Mesendoderm (in vitro differentiated cells): ENCODE measurements around the gene AFF2.

Source experiments
- DNase-seq: peaks from one replicate; pipeline ENCODE4 v3.0.0; 2013
- H2AK5ac ChIP-seq: 2 replicates; pipeline ENCODE4 v1.6.1; 2013; ENCODE audit warnings: low read length, inconsistent platforms
- H2BK120ac ChIP-seq: 2 replicates; pipeline ENCODE4 v1.6.1; 2013; ENCODE audit warnings: low read depth, mild to moderate bottlenecking, low read length, moderate library complexity, mixed read lengths
- H2BK15ac ChIP-seq: replicated peaks from 2 replicates; pipeline ENCODE4 v1.6.1; 2013; ENCODE audit warnings: low read depth, mild to moderate bottlenecking, moderate library complexity
- H2BK5ac ChIP-seq: 2 replicates; pipeline ENCODE4 v1.6.1; 2013; ENCODE audit warnings: low read length, inconsistent platforms
- H3K18ac ChIP-seq: 2 replicates; pipeline ENCODE4 v1.6.1; 2013; ENCODE audit warnings: mild to moderate bottlenecking, low read length, mixed read lengths
- H3K23ac ChIP-seq: one replicate; pipeline ENCODE4 v1.6.1; 2013; ENCODE audit warnings: low read length
- H3K27ac ChIP-seq: 2 replicates; pipeline ENCODE4 v1.5.1; 2013; ENCODE audit warnings: low read depth, mild to moderate bottlenecking, inconsistent platforms, low read length, moderate library complexity
- H3K27me3 ChIP-seq: 2 replicates; pipeline ENCODE4 v1.6.1; 2013; ENCODE audit warnings: low read length, control low read depth, mild to moderate bottlenecking, inconsistent platforms; ENCODE audit not compliant: insufficient read depth, poor library complexity
- H3K36me3 ChIP-seq: 2 replicates; pipeline ENCODE4 v1.6.1; 2013; ENCODE audit warnings: low read length, inconsistent platforms; ENCODE audit not compliant: control insufficient read depth, insufficient read depth
- H3K4ac ChIP-seq: one replicate; pipeline ENCODE4 v1.6.1; 2013; ENCODE audit warnings: low read depth, mild to moderate bottlenecking, low read length, moderate library complexity
- H3K4me1 ChIP-seq: 2 replicates; pipeline ENCODE4 v1.6.1; 2013; ENCODE audit warnings: low read depth, low read length, inconsistent platforms; ENCODE audit not compliant: control insufficient read depth
- H3K4me2 ChIP-seq: 2 replicates; pipeline ENCODE4 v1.6.1; 2013; ENCODE audit warnings: low read length
- H3K4me3 ChIP-seq: 2 replicates; pipeline ENCODE4 v1.5.1; 2013; ENCODE audit warnings: mild to moderate bottlenecking, low read length
- H3K56ac ChIP-seq: one replicate; pipeline ENCODE4 v1.6.1; 2013; ENCODE audit warnings: low read length
- H3K79me1 ChIP-seq: 2 replicates; pipeline ENCODE4 v1.6.1; 2013; ENCODE audit warnings: low read length, inconsistent platforms
- H3K79me2 ChIP-seq: 2 replicates; pipeline ENCODE4 v1.6.1; 2013; ENCODE audit warnings: mild to moderate bottlenecking, low read length; ENCODE audit not compliant: control insufficient read depth, insufficient read depth
- H3K9ac ChIP-seq: 2 replicates; pipeline ENCODE4 v1.6.1; 2013; ENCODE audit warnings: low read length, inconsistent platforms
- H4K5ac ChIP-seq: one replicate; pipeline ENCODE4 v1.6.1; 2013; ENCODE audit warnings: low read length
- H4K8ac ChIP-seq: one replicate; pipeline ENCODE4 v1.6.1; 2013; ENCODE audit warnings: low read depth, mild to moderate bottlenecking, control low read depth, low read length, moderate library complexity
- WGBS: extraction: QIAGEN DNeasy Blood & Tissue Kit; methylation state at CpG from one replicate; pipeline ENCODE4 v1.1.7; 2013; ENCODE audit warnings: low lambda C conversion rate, missing lambda C conversion rate; ENCODE audit not compliant: insufficient coverage; ENCODE audit errors: extremely low coverage; 5-methylcytosine and 5-hydroxymethylcytosine counted together

AFF2 gene

GRCh38 chrX:148915474-148915873, 415.1 kb downstream of the AFF2 start:
- Histone ChIP-seq H3K27ac (no peak overlapping the region), H3K79me1 (no peaks in the 10 kb centered on the region), H4K5ac (no peak overlapping the region), H3K4me2 (no peak overlapping the region), H4K8ac (no peak overlapping the region), H2BK15ac (no peak overlapping the region), H2BK120ac (no peak overlapping the region), H3K36me3 (no peaks in the 10 kb centered on the region), H3K9ac (no peak overlapping the region), H3K18ac (no peak overlapping the region), H3K4ac (no peak overlapping the region), H3K56ac (no peak overlapping the region), H3K27me3 (no peaks in the 10 kb centered on the region), H3K23ac (no peak overlapping the region), H2BK5ac (no peak overlapping the region), H3K4me1 (no peaks in the 10 kb centered on the region), H3K4me3 (no peak overlapping the region), H3K79me2 (no peaks in the 10 kb centered on the region), H2AK5ac (no peak overlapping the region)
- WGBS, result no CpG with 5 or more reads among the region's 5 CpGs
- no peak for DNase-seq

GRCh38 chrX:148917441-148917840, 417.0 kb downstream of the AFF2 start:
- no CpG with 5 or more reads among the region's 4 CpGs for WGBS

GRCh38 chrX:148923631-148924030, 423.2 kb downstream of the AFF2 start:
- WGBS, result no CpG with 5 or more reads among the region's 2 CpGs
- no peak overlapping the region for H3K4me2 ChIP-seq
- DNase-seq, result no peak

More at GRCh38 chrX:148917441-148917840, 417.0 kb downstream of the AFF2 start:
- no peak overlapping the region for H3K4ac ChIP-seq
- no peak overlapping the region for H4K8ac ChIP-seq
- no peak overlapping the region for H3K18ac ChIP-seq
- no peak for DNase-seq
- H3K79me1 ChIP-seq, result no peaks in the 10 kb centered on the region
- H4K5ac ChIP-seq, result no peak overlapping the region
- H3K4me2 ChIP-seq, result no peak overlapping the region
- no peak overlapping the region for H3K56ac ChIP-seq
- H3K27ac ChIP-seq, result no peak overlapping the region
- H3K79me2 ChIP-seq, result no peaks in the 10 kb centered on the region
- H3K4me1 ChIP-seq, result no peaks in the 10 kb centered on the region
- H2BK15ac ChIP-seq, result no peak overlapping the region
- H2BK120ac ChIP-seq, result no peak overlapping the region
- H3K36me3 ChIP-seq, result no peaks in the 10 kb centered on the region
- no peak overlapping the region for H3K23ac ChIP-seq
- H3K27me3 ChIP-seq, result no peaks in the 10 kb centered on the region
- H3K4me3 ChIP-seq, result no peak overlapping the region
- no peak overlapping the region for H2BK5ac ChIP-seq
- no peak overlapping the region for H3K9ac ChIP-seq
- H2AK5ac ChIP-seq, result no peak overlapping the region

GRCh38 chrX:148926371-148926770, 426.0 kb downstream of the AFF2 start:
- Histone ChIP-seq H3K27ac (no peak overlapping the region), H4K8ac (no peak overlapping the region), H4K5ac (no peak overlapping the region), H3K27me3 (no peaks in the 10 kb centered on the region), H3K4me1 (no peaks in the 10 kb centered on the region), H3K4ac (no peak overlapping the region), H3K79me1 (no peaks in the 10 kb centered on the region), H3K56ac (no peak overlapping the region), H2BK120ac (no peak overlapping the region), H2BK5ac (no peak overlapping the region), H3K36me3 (no peaks in the 10 kb centered on the region), H3K23ac (no peak overlapping the region), H3K18ac (no peak overlapping the region), H2BK15ac (no peak overlapping the region), H3K9ac (no peak overlapping the region), H2AK5ac (no peak overlapping the region), H3K4me3 (no peak overlapping the region), H3K4me2 (no peak overlapping the region), H3K79me2 (no peaks in the 10 kb centered on the region)
- WGBS, result no CpG with 5 or more reads among the region's 4 CpGs
- DNase-seq, result no peak

More at GRCh38 chrX:148923631-148924030, 423.2 kb downstream of the AFF2 start:
- H2AK5ac ChIP-seq, result no peak overlapping the region
- H3K79me2 ChIP-seq, result no peaks in the 10 kb centered on the region
- no peaks in the 10 kb centered on the region for H3K79me1 ChIP-seq
- no peak overlapping the region for H3K4me3 ChIP-seq
- H2BK5ac ChIP-seq, result no peak overlapping the region
- H4K8ac ChIP-seq, result no peak overlapping the region
- no peak overlapping the region for H4K5ac ChIP-seq
- H2BK15ac ChIP-seq, result no peak overlapping the region
- no peak overlapping the region for H3K9ac ChIP-seq
- no peak overlapping the region for H3K18ac ChIP-seq
- no peak overlapping the region for H2BK120ac ChIP-seq
- no peak overlapping the region for H3K27ac ChIP-seq
- H3K36me3 ChIP-seq, result no peaks in the 10 kb centered on the region
- no peaks in the 10 kb centered on the region for H3K4me1 ChIP-seq
- no peak overlapping the region for H3K4ac ChIP-seq
- H3K27me3 ChIP-seq, result no peaks in the 10 kb centered on the region
- no peak overlapping the region for H3K56ac ChIP-seq
- no peak overlapping the region for H3K23ac ChIP-seq

GRCh38 chrX:148928811-148929210, 428.4 kb downstream of the AFF2 start:
- DNase-seq, result no peak
- H3K27me3 ChIP-seq, result no peaks in the 10 kb centered on the region
- H4K8ac ChIP-seq, result no peak overlapping the region
- H2BK5ac ChIP-seq, result no peak overlapping the region
- H4K5ac ChIP-seq, result no peak overlapping the region
- H3K23ac ChIP-seq, result no peak overlapping the region
- no peak overlapping the region for H3K27ac ChIP-seq
- H2AK5ac ChIP-seq, result no peak overlapping the region
- H3K4me1 ChIP-seq, result no peaks in the 10 kb centered on the region
- no peak overlapping the region for H3K56ac ChIP-seq
- no peaks in the 10 kb centered on the region for H3K36me3 ChIP-seq
- no CpG with 5 or more reads among the region's 1 CpG for WGBS
- H2BK15ac ChIP-seq, result no peak overlapping the region
- H3K79me2 ChIP-seq, result no peaks in the 10 kb centered on the region
- H3K9ac ChIP-seq, result no peak overlapping the region
- no peak overlapping the region for H3K4me2 ChIP-seq
- H3K4ac ChIP-seq, result no peak overlapping the region
- no peak overlapping the region for H2BK120ac ChIP-seq
- H3K79me1 ChIP-seq, result no peaks in the 10 kb centered on the region
- H3K4me3 ChIP-seq, result no peak overlapping the region
- H3K18ac ChIP-seq, result no peak overlapping the region

GRCh38 chrX:148929686-148930085, 429.3 kb downstream of the AFF2 start:
- Histone ChIP-seq H3K4me3 (no peak overlapping the region), H3K79me1 (no peaks in the 10 kb centered on the region), H3K27ac (no peak overlapping the region), H4K5ac (no peak overlapping the region), H2BK5ac (no peak overlapping the region), H3K36me3 (no peaks in the 10 kb centered on the region), H2BK15ac (no peak overlapping the region), H3K9ac (no peak overlapping the region), H3K4me2 (no peak overlapping the region), H2AK5ac (no peak overlapping the region), H3K18ac (no peak overlapping the region), H3K4ac (no peak overlapping the region), H4K8ac (no peak overlapping the region), H3K27me3 (no peaks in the 10 kb centered on the region), H3K56ac (no peak overlapping the region), H2BK120ac (no peak overlapping the region), H3K79me2 (no peaks in the 10 kb centered on the region), H3K4me1 (no peaks in the 10 kb centered on the region), H3K23ac (no peak overlapping the region)
- no peak for DNase-seq
- WGBS, result no CpG with 5 or more reads among the region's 3 CpGs
